Dermis blood vessel endothelial cell (primary cell): Measurements from ENCODE around the gene COL20A1. TPM values are rescaled to one million over a fixed set of nuclear protein-coding genes. Genes with fewer than 3 reads are reported as not detected.
"Not testable (repeated sequence)": the region's sequence is repeated elsewhere in the genome, so short reads cannot be mapped to it uniquely, and the experiment has no call there.

ENCODE experiments used
- DNase-seq: peaks from one replicate; pipeline ENCODE4 v3.0.0; 2010
- total RNA-seq: library from RNA; depleted of rRNA; stranded (reverse); fragments of >200 nt; gene quantifications from 2 replicates; pipeline ENCODE4 v1.2.3, GENCODE V29; 2014

COL20A1 gene
- total RNA-seq, 1 donor from 2014 or later = not detected

DNA sequence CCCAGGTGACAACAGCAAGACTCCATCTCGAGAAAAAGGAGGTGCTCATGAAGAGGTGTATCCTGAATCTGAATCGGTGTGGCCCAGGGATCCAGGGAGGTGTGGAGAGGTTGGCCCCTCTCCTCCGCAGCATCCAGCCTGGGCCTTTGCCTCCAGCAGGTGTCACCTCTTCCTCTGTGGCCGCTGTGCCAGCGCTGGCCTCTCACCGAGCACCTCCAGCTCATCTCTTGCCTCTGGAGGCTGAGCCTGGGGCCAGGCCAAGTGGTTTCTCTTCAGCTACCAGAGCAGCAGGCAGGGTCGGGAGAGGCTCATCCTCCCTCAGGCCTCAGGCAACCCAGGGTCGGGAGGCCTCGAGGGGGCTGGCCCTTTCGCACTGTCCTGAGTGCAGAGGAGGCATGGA lies 1.2 kb upstream of the COL20A1 start:
- no peak for DNase-seq

GRCh38 chr20:63292292-63292701 lies 689 bp upstream of the COL20A1 start:
- DNase-seq = no peak

DNA sequence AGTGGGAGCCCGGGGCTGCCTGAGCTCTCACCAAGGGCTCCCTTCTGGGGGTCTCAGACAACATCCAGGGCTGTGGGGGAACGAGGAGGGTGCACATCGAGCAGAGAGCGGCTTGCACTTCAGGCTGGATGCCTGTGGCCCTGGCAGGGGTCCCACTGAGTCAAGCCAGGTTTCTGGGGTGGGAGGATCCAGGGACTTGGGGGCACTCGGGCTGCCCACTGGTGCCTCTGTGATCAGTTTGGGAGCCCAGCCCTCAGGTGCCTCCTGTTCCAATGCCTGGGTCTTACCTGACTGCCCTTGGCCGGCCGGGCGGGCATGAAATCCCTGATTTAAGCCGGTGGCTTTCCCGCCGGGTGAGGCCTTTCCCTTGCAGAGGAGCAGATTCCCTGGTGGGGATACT lies 470 bp downstream of the COL20A1 start:
- DNase-seq = no peak

GRCh38 chr20:63293871-63294535 lies 1.0 kb downstream of the COL20A1 start:
- DNase-seq = no peak

DNA sequence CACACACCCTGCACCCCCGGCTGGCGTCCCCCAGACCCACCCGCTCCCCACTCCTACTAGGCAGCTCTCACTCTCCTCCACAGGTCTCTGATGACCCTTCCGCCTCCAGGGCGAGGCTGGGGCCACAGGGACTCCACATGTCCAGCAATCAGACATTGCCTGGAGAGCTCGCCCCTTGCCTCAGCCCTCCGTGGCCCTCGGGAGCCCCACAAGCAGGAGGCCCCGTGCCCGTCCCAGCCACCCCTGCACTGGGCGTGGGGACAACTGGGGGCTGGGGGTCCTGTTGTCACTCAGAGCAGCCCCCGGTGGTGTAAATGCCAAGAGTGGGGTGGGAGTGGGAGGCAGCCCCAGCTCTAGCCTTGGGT lies 1.5 kb downstream of the COL20A1 start:
- no peak for DNase-seq

DNA sequence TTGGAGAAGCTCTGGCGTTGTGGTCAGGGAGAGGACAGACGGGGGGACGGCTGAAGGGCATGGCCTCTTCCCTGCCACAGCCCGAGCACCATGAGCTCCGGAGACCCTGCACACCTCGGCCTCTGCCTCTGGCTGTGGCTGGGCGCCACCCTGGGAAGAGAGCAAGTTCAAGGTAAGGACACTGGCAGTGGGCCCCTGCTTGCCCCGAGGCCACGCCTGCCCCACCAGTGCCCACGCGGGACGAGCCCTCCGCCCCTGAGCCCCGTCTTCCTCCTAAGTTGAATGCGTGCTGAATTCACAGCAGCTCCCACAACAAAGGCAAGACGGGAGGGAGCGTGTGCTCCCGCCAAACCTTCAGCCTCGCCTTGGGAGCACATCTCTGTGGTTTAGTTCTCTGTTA lies 2.0 kb downstream of the COL20A1 start:
- no peak for DNase-seq

GRCh38 chr20:63295422-63295821 lies 2.4 kb downstream of the COL20A1 start:
- no peak for DNase-seq

DNA sequence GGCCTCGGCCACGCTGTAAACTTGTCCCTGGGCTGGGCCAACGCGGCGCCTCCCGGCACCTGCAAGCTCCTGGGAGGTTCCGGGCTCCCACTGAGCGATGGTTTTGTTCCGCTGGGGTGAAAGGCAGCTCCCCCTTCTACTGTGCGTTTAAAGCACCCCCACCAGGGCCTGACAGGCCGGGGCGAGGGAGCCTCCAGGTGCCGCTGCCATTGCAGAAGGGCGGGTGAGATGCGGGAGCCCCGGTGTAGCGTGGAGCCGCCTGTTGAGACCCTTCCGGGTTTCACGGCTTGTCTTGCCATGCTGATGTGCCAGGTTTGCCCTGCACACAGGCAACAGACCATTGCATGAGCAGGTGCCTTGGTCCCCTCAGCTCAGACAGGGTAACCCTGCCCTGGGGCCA lies 2.9 kb downstream of the COL20A1 start:
- no peak for DNase-seq

GRCh38 chr20:63296531-63297299 lies 3.7 kb downstream of the COL20A1 start:
- DNase-seq = no peak

GRCh38 chr20:63297371-63297781 lies 4.4 kb downstream of the COL20A1 start:
- no peak for DNase-seq

- no peak for DNase-seq
Measured at GRCh38 chr20:63297796-63298572, 5.0 kb downstream of the COL20A1 start.

DNA sequence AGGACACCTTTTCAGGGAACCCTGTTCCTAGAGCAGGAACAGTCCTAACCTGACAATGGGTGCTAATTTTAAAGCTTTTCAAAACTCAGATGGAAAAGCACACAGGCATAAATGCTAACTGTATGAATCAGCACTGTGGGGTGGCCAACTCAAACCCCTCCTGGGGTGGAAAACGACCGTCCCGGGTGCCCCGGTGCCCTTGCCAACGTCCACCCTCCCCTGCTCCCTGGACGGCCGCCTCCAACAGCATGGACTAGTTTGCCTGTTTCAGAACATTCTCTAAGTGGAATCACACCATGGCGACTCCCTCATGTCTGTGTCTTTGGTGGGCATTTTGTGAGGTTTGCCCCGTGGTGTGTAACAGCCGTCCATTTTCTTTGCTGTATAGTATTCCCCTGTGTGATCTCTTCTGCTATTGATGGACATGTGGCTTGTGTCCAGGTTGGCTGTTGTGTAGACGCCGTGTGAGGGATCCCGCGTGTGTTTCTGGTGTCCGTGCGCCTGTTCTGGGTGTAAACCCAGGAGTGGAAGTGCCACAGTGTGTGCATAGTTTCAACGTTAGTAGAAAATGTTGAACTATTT lies 5.8 kb downstream of the COL20A1 start:
- no peak for DNase-seq

DNA sequence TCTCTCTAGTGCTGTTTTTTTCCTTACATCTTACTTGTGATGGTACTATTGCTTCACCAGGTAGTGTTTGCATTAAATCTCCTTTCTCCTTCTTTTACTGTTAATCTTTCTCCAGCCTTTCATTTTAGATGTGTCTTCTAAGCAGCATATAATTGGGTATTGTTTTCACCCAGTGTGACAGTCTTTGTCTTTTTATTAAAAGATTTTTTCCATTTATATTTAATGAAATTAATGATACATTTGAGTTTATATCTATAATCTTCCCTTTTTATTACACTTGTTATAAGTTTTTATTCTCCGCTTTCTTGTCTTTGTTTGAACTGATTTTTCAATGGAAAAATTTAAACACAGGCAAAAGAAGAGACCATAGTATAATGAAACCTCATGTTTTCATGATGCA lies 8.7 kb downstream of the COL20A1 start:
- DNase-seq = no peak

DNA sequence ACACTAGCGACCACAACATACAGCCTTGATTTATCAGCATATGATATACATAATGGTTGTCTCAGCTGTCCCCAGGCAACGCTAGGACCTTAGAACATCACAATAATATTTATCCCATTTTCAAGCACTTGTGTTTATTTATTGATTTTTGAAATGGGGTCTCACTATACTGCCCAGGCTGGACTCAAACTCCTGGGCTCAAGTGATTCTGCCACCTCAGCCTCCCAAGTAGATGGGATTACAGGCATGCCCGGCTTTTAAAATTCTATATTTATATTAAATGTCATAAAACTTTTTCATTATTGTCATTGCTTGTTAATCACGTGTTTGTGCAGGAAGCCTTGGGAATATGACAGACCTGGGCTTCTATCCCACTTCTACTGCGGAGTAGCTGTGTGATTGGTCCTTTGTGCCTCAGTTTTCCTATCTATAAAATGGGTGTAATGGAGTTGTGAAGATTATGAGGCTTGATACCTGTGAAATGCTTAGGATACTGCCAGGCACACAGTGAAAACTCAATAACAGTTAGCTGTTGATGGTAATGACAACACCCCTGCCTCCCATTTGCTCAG lies 10.2 kb downstream of the COL20A1 start:
- DNase-seq = no peak

DNA sequence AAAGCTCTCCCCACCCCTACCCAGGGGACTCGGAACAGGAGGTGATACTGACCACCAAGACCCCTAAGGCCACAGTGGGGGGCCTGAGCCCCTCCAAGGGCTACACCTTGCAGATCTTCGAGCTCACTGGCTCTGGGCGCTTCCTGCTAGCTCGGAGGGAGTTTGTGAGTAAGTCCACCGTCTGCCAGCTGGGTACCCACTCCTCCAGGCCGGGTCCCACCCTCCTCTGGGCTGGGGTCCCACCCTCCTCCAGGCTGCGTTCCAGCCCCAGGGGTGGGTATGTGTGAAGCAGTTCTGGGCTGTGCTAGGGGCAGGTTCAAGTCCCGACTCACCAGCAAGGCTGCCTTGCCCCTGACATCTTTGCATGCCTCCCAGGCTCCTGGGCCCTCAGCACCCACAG lies 12.4 kb downstream of the COL20A1 start:
- DNase-seq = no peak

GRCh38 chr20:63305933-63306672 lies 13.1 kb downstream of the COL20A1 start:
- DNase-seq = not testable (repeated sequence)

DNA sequence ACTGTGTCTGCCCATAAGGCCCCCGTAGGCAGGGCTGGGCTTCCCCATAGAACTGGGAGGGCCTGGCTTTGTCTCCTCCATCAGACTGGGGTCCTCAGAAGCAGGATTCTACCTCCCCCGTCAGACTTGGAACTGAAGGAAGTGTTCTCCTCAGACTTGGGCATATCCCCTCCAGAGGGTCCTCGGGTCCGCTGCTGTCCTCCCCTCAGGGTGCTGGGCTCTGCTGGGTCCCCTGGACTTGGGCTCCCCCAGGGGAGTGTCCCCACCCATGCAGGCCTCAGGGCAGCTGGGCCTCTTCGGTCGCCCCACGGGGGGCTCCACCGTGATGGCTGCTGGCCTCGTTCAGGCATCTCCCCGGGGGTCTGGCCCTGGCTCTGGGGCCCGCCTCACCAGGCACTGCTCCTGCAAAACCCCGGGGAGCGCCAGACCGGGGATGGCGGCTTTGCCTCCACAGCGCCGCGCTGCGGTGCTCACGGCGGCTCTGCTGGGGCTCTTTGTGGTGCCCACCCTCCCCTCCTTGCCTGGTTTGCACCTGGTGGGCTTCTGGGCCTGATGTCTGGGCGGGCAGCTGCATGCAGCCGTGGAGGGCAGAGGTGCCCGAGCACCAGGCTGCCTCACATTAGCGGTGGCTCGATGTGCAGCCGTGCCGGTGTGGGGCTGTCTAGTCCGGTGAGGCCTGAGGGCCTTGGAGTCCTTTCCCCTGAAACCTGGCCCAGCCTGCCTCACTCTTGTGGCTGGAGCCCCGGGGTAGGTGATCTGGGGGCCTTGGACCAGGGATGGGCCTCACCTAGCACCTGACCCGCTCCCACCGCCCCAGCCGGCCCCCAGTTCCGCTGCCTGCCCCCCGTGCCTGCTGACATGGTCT lies 13.9 kb downstream of the COL20A1 start:
- no peak for DNase-seq

DNA sequence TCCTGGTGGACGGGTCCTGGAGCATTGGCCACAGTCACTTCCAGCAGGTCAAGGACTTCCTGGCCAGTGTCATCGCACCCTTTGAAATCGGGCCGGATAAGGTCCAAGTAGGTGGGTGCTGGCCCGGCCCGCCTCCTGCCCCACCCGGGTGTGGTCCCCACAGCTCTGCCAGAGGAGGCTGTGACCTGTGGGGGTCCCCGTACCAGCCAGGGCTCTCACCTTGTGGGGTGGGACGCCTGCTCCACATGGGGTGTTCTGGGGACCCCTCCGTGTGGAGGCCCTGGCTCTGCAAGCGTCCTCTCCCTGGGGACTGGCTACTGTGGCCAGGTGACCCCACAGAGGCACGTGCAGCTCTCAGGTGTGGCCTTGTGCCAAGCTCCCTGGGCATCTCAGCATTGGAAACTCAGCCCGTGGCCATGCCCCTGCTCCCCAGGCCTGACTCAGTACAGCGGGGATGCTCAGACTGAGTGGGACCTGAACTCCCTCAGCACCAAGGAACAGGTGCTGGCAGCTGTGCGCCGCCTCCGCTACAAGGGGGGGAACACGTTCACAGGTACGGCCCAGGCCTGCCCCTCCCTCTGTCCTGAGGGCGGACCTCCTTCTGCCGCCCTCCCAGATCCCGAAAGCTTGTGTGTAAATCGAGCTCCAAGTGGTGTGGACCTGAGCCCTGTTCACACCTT lies 14.7 kb downstream of the COL20A1 start:
- no peak for DNase-seq

GRCh38 chr20:63308218-63308911 lies 15.4 kb downstream of the COL20A1 start:
- DNase-seq = no peak
